Endothelial cell of umbilical vein (primary cell): ENCODE measurements around the gene SMTNL2. TPM values are rescaled to one million over a fixed set of nuclear protein-coding genes. Genes with fewer than 3 reads are reported as not detected.

Source experiments
- BruUV-seq: library from RNA; stranded (reverse); fragments of 400-500 nt; replicated peaks from 2 replicates; lab custom pipeline; 2021; lab: Mats Ljungman, UMichigan
- CTCF ChIA-PET: fragments of 300-600, 350-600 bp; sonication (Branson Sonifier 250); formaldehyde crosslinking; loops from one replicate; lab custom pipeline; 2021; ENCODE audit warnings: antibody characterized with exemption, inconsistent platforms; lab: Charles Lee
- POLR2A ChIA-PET: fragments of 300-600, 350-600 bp; sonication (Branson Sonifier 250); formaldehyde crosslinking; loops from one replicate; lab custom pipeline; 2021; ENCODE audit warnings: antibody characterized with exemption, inconsistent platforms; lab: Charles Lee
- DNase-seq: peaks from one replicate; pipeline ENCODE4 v3.0.0-alpha.2; 2011; ENCODE audit warnings: low read depth, low spot score
- FAIRE-seq: peaks from 2 replicates; lab custom pipeline; 2011; peaks lifted over from hg19 to GRCh38; lab: Jason Lieb, UNC
- H2AFZ ChIP-seq: 2 replicates; pipeline ENCODE4 v1.6.0; 2012; ENCODE audit warnings: low read depth, low read length, control low read depth, inconsistent platforms
- H3K27ac ChIP-seq: 2 replicates; pipeline ENCODE4 v1.5.1; 2011; ENCODE audit warnings: low read depth, mild to moderate bottlenecking, control low read depth, low read length, moderate library complexity; ENCODE audit not compliant: insufficient read depth
- H3K27me3 ChIP-seq, 2 experiments: 2 replicates each; pipeline versions ENCODE4 v1.6.0 to v1.6.1; 2011; ENCODE audit warnings: low read length in 2 of 2, mixed read lengths in 1 of 2; ENCODE audit not compliant: control insufficient read depth in 2 of 2, insufficient read depth in 2 of 2
- H3K36me3 ChIP-seq, 2 experiments: 2 replicates in 1 of 2; 3 replicates in 1 of 2; pipeline ENCODE4 v1.5.1; 2011; ENCODE audit warnings: low read length in 2 of 2, mild to moderate bottlenecking in 1 of 2, moderate library complexity in 1 of 2; ENCODE audit not compliant: control insufficient read depth in 2 of 2, insufficient read depth in 2 of 2; ENCODE audit errors: extremely low read depth in 1 of 2
- H3K4me1 ChIP-seq: 3 replicates; pipeline ENCODE4 v1.5.1; 2011; ENCODE audit warnings: mild to moderate bottlenecking, low read length; ENCODE audit not compliant: control insufficient read depth, insufficient read depth; ENCODE audit errors: extremely low read depth
- H3K4me2 ChIP-seq: 2 replicates; pipeline ENCODE4 v1.6.1; 2011; ENCODE audit warnings: low read length, control low read depth, mixed read lengths; ENCODE audit not compliant: insufficient read depth
- H3K4me3 ChIP-seq, 3 experiments: fragments of 200-600 bp in 1 of 3; sonication (generic), shearing (Covaris generic) in 1 of 3; replicated peaks in 1 of 3; 2 replicates each; pipeline ENCODE4 v1.5.1; 2011 to 2016; ENCODE audit warnings: control low read depth in 3 of 3, low read length in 3 of 3, mild to moderate bottlenecking in 2 of 3, inconsistent platforms in 1 of 3, low read depth in 1 of 3, moderate library complexity in 1 of 3; ENCODE audit not compliant: insufficient read depth in 1 of 3
- H3K79me2 ChIP-seq: 2 replicates; pipeline ENCODE4 v1.6.0; 2012; ENCODE audit warnings: low read length, inconsistent platforms; ENCODE audit not compliant: control insufficient read depth, insufficient read depth
- H3K9ac ChIP-seq: replicated peaks from 2 replicates; pipeline ENCODE3; 2011; ENCODE audit warnings: low read length, control low read depth; ENCODE audit not compliant: insufficient read depth; ENCODE audit errors: extremely low read depth
- H3K9me1 ChIP-seq: replicated peaks from 3 replicates; pipeline ENCODE4 v1.6.0; 2011; ENCODE audit warnings: mild to moderate bottlenecking, low read length; ENCODE audit not compliant: control insufficient read depth, insufficient read depth; ENCODE audit errors: extremely low read depth
- H3K9me3 ChIP-seq: replicated peaks from 2 replicates; pipeline ENCODE4 v1.5.1; 2012; ENCODE audit warnings: low read length, inconsistent platforms; ENCODE audit not compliant: control insufficient read depth, insufficient read depth
- H4K20me1 ChIP-seq: replicated peaks from 2 replicates; pipeline ENCODE3; 2011; ENCODE audit warnings: mild to moderate bottlenecking, low read length; ENCODE audit not compliant: control insufficient read depth, insufficient read depth; ENCODE audit errors: extremely low read depth
- EZH2 ChIP-seq: IDR thresholded peaks from 2 replicates; pipeline ENCODE4 v1.6.1; 2012; ENCODE audit warnings: borderline replicate concordance, low read depth, mild to moderate bottlenecking, moderate library complexity, low read length, inconsistent platforms; ENCODE audit not compliant: severe bottlenecking
- FOS ChIP-seq: IDR thresholded peaks from 2 replicates; pipeline ENCODE4 v1.6.1; 2011; ENCODE audit warnings: mild to moderate bottlenecking, low read length, moderate library complexity, borderline replicate concordance; ENCODE audit not compliant: insufficient read depth
- GATA2 ChIP-seq: IDR thresholded peaks from 2 replicates; pipeline ENCODE4 v1.7.0; 2011; ENCODE audit warnings: low read depth, mild to moderate bottlenecking, moderate library complexity, mixed read lengths, low read length; ENCODE audit not compliant: insufficient read length, insufficient read depth
- JUN ChIP-seq: IDR thresholded peaks from 2 replicates; pipeline ENCODE4 v1.6.1; 2011; ENCODE audit warnings: borderline replicate concordance, low read depth; ENCODE audit not compliant: insufficient read length, insufficient read depth
- MAX ChIP-seq: IDR thresholded peaks from 2 replicates; pipeline ENCODE4 v1.6.1; 2011; ENCODE audit not compliant: insufficient read depth, insufficient read length
- MYC ChIP-seq: IDR thresholded peaks from one replicate; pipeline ENCODE4 v1.6.1; 2011; ENCODE audit warnings: mild to moderate bottlenecking, low read depth, low read length
- POLR2A ChIP-seq: IDR thresholded peaks from 2 replicates; pipeline ENCODE4 v1.6.1; 2012; ENCODE audit warnings: low read depth, mild to moderate bottlenecking, control low read depth, low read length
- POLR2AphosphoS5 ChIP-seq: IDR thresholded peaks from 2 replicates; pipeline ENCODE4 v1.6.1; 2012; ENCODE audit warnings: low read depth, mild to moderate bottlenecking, control low read depth, low read length, moderate library complexity; ENCODE audit not compliant: insufficient read depth
- dilution Hi-C: fragments of 300-500 bp; cut with MboI; formaldehyde crosslinking; loops from one replicate; pipeline ENCODE4 v1.15.0; 2019; ENCODE audit warnings: low sequenced_read_pairs; ENCODE audit not compliant: extremely low pct_ligation_motif_present
- intact Hi-C: fragments of 100-400 bp; cut with micrococcal nuclease; formaldehyde crosslinking; loops from one replicate; pipeline ENCODE4 v1.10.0; 2022
- polyA plus RNA-seq, 4 experiments: library from polyadenylated mRNA; depleted of rRNA in 3 of 4; stranded (reverse) in 3 of 4; unstranded in 1 of 4; fragments of >200 nt; gene quantifications; 2 replicates each; pipeline versions ENCODE4 v1.2.1 to v1.2.3, GENCODE V29; 2011 to 2012; ENCODE audit warnings: missing spikeins in 1 of 4
- total RNA-seq: library from RNA; stranded (reverse); gene quantifications from 2 replicates; pipeline ENCODE4 v1.2.3, GENCODE V29; 2021
- TF ChIP-seq, protein P1 (sequence below), 2 donors: IDR thresholded peaks; 1 replicate in 1 of 2; 2 replicates in 1 of 2; pipeline ENCODE4 v1.5.1; 2011; ENCODE audit warnings: low read length in 2 of 2, mild to moderate bottlenecking in 2 of 2, moderate library complexity in 2 of 2, control low read depth in 1 of 2, inconsistent platforms in 1 of 2, low read depth in 1 of 2; ENCODE audit not compliant: insufficient read depth in 1 of 2; ENCODE audit errors: extremely low read depth in 1 of 2

Gene SMTNL2
- total and polyA plus RNA-seq, 2 donors (not counting 3 experiments of a cell fraction or from before 2014, with no cell fraction given) = not detected

GRCh38 chr17:4585638-4585994 lies 1.3 kb downstream of the SMTNL2 start:
- Histone ChIP-seq H3K9ac (no peak overlapping the region), H3K4me2 (no peak overlapping the region), H3K27ac (no peak overlapping the region), H3K79me2 (no peaks in the 10 kb centered on the region), H3K9me1 (no peaks in the 10 kb centered on the region), H3K4me3 (no peak overlapping the region), H3K27me3 (peaks cover 29 to 35% of the 10 kb centered on the region in 2 experiments), H3K4me1 (no peaks in the 10 kb centered on the region), H2AFZ (no peak overlapping the region), H4K20me1 (no peaks in the 10 kb centered on the region), H3K36me3 (no peaks in the 10 kb centered on the region), H3K9me3 (no peaks in the 10 kb centered on the region)
- no TSS peak for BruUV-seq
- POLR2A ChIA-PET = no interaction called here
- DNase-seq = no peak
- intact Hi-C loops (no loop called here), dilution Hi-C loops (no loop called here)
- CTCF ChIA-PET = interaction anchor here (1.0 to 2.5 kb wide), 2 partner anchors 10 to 19 kb away, joined by 3 to 16 read pairs; no protein-coding TSS in a partner anchor
- TF ChIP-seq MAX (no peak), FOS (no peak), POLR2AphosphoS5 (no peak), MYC (no peak), POLR2A (no peak), GATA2 (no peak), JUN (no peak), EZH2 (no peak)
- TF ChIP-seq, protein P1, sequence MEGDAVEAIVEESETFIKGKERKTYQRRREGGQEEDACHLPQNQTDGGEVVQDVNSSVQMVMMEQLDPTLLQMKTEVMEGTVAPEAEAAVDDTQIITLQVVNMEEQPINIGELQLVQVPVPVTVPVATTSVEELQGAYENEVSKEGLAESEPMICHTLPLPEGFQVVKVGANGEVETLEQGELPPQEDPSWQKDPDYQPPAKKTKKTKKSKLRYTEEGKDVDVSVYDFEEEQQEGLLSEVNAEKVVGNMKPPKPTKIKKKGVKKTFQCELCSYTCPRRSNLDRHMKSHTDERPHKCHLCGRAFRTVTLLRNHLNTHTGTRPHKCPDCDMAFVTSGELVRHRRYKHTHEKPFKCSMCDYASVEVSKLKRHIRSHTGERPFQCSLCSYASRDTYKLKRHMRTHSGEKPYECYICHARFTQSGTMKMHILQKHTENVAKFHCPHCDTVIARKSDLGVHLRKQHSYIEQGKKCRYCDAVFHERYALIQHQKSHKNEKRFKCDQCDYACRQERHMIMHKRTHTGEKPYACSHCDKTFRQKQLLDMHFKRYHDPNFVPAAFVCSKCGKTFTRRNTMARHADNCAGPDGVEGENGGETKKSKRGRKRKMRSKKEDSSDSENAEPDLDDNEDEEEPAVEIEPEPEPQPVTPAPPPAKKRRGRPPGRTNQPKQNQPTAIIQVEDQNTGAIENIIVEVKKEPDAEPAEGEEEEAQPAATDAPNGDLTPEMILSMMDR (IDR thresholded peaks at IDR 0.05; ENCODE audit: extremely low read depth in 1 of 2, insufficient read depth in 1 of 2, low read depth in 1 of 2, low read length in 2 of 2) = no peak
- FAIRE-seq = no peak
